ENCODE data around the gene EAF1.

GRCh38 chr3:15403495-15403894 lies 23.9 kb upstream of the EAF1 start:
- TF ChIP-seq, protein P1, sequence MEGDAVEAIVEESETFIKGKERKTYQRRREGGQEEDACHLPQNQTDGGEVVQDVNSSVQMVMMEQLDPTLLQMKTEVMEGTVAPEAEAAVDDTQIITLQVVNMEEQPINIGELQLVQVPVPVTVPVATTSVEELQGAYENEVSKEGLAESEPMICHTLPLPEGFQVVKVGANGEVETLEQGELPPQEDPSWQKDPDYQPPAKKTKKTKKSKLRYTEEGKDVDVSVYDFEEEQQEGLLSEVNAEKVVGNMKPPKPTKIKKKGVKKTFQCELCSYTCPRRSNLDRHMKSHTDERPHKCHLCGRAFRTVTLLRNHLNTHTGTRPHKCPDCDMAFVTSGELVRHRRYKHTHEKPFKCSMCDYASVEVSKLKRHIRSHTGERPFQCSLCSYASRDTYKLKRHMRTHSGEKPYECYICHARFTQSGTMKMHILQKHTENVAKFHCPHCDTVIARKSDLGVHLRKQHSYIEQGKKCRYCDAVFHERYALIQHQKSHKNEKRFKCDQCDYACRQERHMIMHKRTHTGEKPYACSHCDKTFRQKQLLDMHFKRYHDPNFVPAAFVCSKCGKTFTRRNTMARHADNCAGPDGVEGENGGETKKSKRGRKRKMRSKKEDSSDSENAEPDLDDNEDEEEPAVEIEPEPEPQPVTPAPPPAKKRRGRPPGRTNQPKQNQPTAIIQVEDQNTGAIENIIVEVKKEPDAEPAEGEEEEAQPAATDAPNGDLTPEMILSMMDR (IDR thresholded peaks at IDR 0.05; ENCODE audit: insufficient read depth, low read length, poor library complexity, severe bottlenecking) = no peak
- no peak for TF ChIP-seq EZH2phosphoT487 (conservative IDR thresholded peaks at IDR 0.05; ENCODE audit: low read length)

Measured in SU-DHL-6 (cell line).